Ovary (tissue), 9 donors: ENCODE measurements around the gene FUS. TPM values are rescaled to one million over a fixed set of nuclear protein-coding genes. Genes with fewer than 3 reads are reported as not detected.

Experiments used
- DNase-seq, 5 donors: peaks; one replicate each; pipeline ENCODE4 v3.0.0-alpha.2; 2019 to 2020
- H3K27ac ChIP-seq, 2 donors: fragments of 200-600 bp; one replicate each; pipeline versions ENCODE4 v1.5.1 to v1.8.0; 2019 to 2022
- H3K27me3 ChIP-seq: fragments of 200-600 bp; one replicate; pipeline ENCODE4 v1.8.0; 2022
- H3K36me3 ChIP-seq: fragments of 200-600 bp; sonication (generic); one replicate; pipeline ENCODE4 v1.5.1; 2019
- H3K4me1 ChIP-seq: one replicate; pipeline ENCODE4 v1.8.1; 2013; ENCODE audit warnings: mild to moderate bottlenecking, moderate library complexity; ENCODE audit not compliant: insufficient read depth
- H3K4me3 ChIP-seq: fragments of 200-600 bp; sonication (generic); one replicate; pipeline ENCODE4 v1.5.1; 2017
- H3K9me3 ChIP-seq, 2 donors: fragments of 200-600 bp in 1 of 2; sonication (generic) in 1 of 2; one replicate each; pipeline versions ENCODE4 v1.5.1 to v1.8.1; 2013 to 2019; ENCODE audit warnings: mild to moderate bottlenecking in 1 of 2, moderate library complexity in 1 of 2
- EP300 ChIP-seq: sonication (generic); formaldehyde crosslinking; IDR thresholded peaks from one replicate; pipeline ENCODE4 v1.6.1; 2017; ENCODE audit warnings: antibody characterized with exemption
- POLR2A ChIP-seq: fragments of 450-650 bp; IDR thresholded peaks from one replicate; pipeline ENCODE4 v1.6.1; 2017; ENCODE audit warnings: antibody characterized with exemption, mild to moderate bottlenecking, moderate library complexity
- WGBS, 3 donors: extraction: QIAGEN DNeasy Blood & Tissue Kit in 1 of 3; methylation state at CpG; one replicate each; pipeline versions ENCODE4 v1.1.5 to v1.1.7; 2013 to 2017; 5-methylcytosine and 5-hydroxymethylcytosine counted together
- intact Hi-C, 4 donors: fragments of 100-400 bp; cut with DNase I; formaldehyde crosslinking; loops; one replicate each; pipeline versions ENCODE4 v1.11.0 to v1.15.1; 2022 to 2023
- polyA plus RNA-seq, 2 donors: library from polyadenylated mRNA; stranded (reverse); fragments of 200-250 nt in 1 of 2; fragments of 350-450 nt in 1 of 2; fragmentation: Illumina TruSeq in 1 of 2; extraction: RNeasy Lipid Tissue Mini Kit (QIAGEN cat#74804) in 1 of 2; gene quantifications; one replicate each; pipeline ENCODE4 v1.2.3, GENCODE V29; 2013 to 2014
- total RNA-seq, 7 donors: library from RNA; depleted of rRNA in 2 of 7; stranded (reverse); fragments of >200 nt in 2 of 7; fragmentation: NEBNext Ultra II Directional in 3 of 7; extraction: Animal tissue kit (Norgen Biotek cat#: 25700) in 3 of 7; gene quantifications; one replicate each; pipeline versions ENCODE4 v1.1.0 to v1.2.4, GENCODE V29; 2016 to 2023
- TF ChIP-seq, protein P1 (sequence below), 3 donors: fragments of 450-650 bp in 2 of 3; fragments of 200-600 bp in 1 of 3; IDR thresholded peaks; one replicate each; pipeline versions ENCODE4 v1.5.1 to v1.8.0; 2016 to 2022; ENCODE audit warnings: antibody characterized with exemption in 3 of 3, mild to moderate bottlenecking in 1 of 3
- donor health status: DM: no; HTN: no; CAD: no; lungs with moderate emphysema.
- donor health status: DM: no; HTN: no; CAD: no.
- donor health status: Bipolar disorder and iron deficiency.
- donor health status: DM: yes; HTN: yes; CAD: no.
- donor health status: DM: no; HTN: no; CAD: no.
- donor health status: DM: yes; HTN: yes; CAD: no.

FUS gene
- total and polyA plus RNA-seq, 9 donors: 62.2 to 469 (median 355) TPM

DNA sequence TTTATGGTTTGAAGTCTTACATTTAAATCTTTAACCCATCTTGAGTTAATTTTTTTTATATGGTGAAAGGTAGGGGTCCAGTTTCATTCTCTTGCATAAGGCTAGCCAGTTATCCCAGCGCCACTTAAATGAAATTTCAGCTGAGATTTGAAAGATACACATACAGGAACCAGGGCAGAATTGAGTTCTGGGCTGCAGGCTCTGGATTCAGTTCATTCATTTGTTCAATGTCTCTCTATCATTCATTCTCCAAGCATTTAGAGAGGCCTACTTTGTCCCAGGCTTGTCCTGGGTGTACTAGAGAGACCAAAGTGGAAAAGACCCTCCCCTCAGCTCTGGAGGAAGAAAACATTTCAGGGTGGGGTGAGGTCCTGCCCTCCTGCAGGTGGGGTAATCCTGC, 33.4 kb downstream of the FUS start:
- Histone ChIP-seq H3K36me3 (no peaks in the 10 kb centered on the region), H3K27me3 (no peaks in the 10 kb centered on the region), H3K27ac (no peak overlapping the region), H3K4me1 (peaks cover 14% of the 10 kb centered on the region), H3K9me3 (no peaks in the 10 kb centered on the region), H3K4me3 (no peak overlapping the region)
- 87 to 90% (median 90%) methylated on average over 1 of the region's 1 CpG for WGBS, 3 donors
- TF ChIP-seq POLR2A: no peak
- TF ChIP-seq, protein P1, sequence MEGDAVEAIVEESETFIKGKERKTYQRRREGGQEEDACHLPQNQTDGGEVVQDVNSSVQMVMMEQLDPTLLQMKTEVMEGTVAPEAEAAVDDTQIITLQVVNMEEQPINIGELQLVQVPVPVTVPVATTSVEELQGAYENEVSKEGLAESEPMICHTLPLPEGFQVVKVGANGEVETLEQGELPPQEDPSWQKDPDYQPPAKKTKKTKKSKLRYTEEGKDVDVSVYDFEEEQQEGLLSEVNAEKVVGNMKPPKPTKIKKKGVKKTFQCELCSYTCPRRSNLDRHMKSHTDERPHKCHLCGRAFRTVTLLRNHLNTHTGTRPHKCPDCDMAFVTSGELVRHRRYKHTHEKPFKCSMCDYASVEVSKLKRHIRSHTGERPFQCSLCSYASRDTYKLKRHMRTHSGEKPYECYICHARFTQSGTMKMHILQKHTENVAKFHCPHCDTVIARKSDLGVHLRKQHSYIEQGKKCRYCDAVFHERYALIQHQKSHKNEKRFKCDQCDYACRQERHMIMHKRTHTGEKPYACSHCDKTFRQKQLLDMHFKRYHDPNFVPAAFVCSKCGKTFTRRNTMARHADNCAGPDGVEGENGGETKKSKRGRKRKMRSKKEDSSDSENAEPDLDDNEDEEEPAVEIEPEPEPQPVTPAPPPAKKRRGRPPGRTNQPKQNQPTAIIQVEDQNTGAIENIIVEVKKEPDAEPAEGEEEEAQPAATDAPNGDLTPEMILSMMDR (IDR thresholded peaks at IDR 0.05): no peak
- TF ChIP-seq EP300: no peak
- DNase-seq: no peak
- intact Hi-C loops: loop anchor here in 1 of 4 donors (10.0 kb wide), 1 partner anchor 481 kb away; no protein-coding TSS in a partner anchor

DNA sequence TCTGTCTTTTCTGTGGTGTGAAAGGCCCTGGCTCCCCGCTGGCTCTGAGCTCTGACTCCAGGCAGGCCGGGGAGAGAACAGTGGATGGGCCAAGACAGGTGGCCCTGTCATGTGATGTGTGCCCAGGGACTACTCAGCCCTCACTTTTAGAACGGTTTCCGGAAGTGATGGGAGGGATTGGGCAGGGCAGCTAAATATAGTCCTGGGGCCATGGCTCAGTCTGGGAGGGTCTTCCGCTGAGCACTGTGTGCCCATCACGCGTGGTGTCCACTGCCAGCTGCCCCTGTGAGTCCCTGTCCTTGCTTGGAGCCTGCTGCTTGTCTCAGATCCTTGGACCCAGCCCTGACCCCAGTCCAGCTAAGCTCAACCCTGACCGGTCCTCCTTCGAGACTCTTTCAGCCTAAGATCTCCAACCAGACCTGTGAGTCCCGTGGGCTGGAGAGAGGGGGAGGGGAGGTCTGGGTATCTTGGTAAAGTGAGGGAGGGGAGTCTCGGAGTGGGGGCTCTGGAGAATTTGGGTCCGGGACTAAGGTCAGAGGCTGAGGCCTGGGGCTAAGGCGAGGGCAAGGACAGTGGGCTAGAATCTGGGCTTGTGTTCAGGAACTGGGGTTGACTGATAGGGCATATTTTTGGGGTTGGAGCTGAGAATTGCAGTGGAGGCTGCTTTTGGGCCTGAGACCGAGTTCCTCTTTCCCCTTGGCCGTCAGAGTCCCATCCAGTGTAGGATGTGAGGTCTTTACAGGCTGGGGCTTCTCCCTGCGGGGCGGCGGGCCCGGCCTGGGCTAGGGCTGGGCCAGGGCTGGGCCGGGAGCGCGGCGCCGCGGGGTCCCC, 34.2 kb downstream of the FUS start, which contains the start of gene TRIM72:
Gene TRIM72, plus strand, starts transcription at position 243 of the 831 bp plus-strand sequence. CDS start 620 bp downstream, outside the sequence.
- H3K36me3 ChIP-seq: no peaks in the 10 kb centered on the region
- no peak within 1 kb of the TSS for H3K27ac ChIP-seq
- H3K9me3 ChIP-seq: no peaks in the 10 kb centered on the region
- TF ChIP-seq EP300: no peak
- no peak for TF ChIP-seq POLR2A
- TF ChIP-seq, protein P1 (IDR thresholded peaks at IDR 0.05): no peak
- DNase-seq: no peak
- 73 to 88% (median 75%) methylated on average over 14 to 25 of the region's 25 CpGs for WGBS, 3 donors
- peaks cover 14% of the 10 kb centered on the region for H3K4me1 ChIP-seq
- intact Hi-C loops: loop anchor here in 1 of 4 donors (10.0 kb wide), 1 partner anchor 481 kb away; no protein-coding TSS in a partner anchor
- H3K4me3 ChIP-seq: peak within 1 kb of the TSS; percentile 31
- no peaks in the 10 kb centered on the region for H3K27me3 ChIP-seq

DNA sequence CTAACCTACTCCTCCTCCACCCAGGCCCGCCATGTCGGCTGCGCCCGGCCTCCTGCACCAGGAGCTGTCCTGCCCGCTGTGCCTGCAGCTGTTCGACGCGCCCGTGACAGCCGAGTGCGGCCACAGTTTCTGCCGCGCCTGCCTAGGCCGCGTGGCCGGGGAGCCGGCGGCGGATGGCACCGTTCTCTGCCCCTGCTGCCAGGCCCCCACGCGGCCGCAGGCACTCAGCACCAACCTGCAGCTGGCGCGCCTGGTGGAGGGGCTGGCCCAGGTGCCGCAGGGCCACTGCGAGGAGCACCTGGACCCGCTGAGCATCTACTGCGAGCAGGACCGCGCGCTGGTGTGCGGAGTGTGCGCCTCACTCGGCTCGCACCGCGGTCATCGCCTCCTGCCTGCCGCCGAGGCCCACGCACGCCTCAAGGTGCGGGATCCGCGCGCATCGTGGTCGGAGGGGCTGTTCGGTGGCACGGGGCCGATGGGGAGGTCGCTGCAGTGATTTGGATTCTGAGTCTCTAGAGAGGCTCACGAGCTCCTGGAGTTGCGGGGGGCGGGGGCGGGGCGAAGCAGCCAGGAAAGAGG, 34.9 kb downstream of the FUS start:
- DNase-seq: no peak
- Histone ChIP-seq H3K27ac (no peak overlapping the region), H3K9me3 (no peaks in the 10 kb centered on the region), H3K36me3 (no peaks in the 10 kb centered on the region), H3K27me3 (no peaks in the 10 kb centered on the region), H3K4me3 (peak overlapping the region; percentile 31), H3K4me1 (peaks cover 14% of the 10 kb centered on the region)
- TF ChIP-seq EP300 (no peak), POLR2A (no peak)
- WGBS, 3 donors: 15 to 25% (median 19%) methylated on average over 54 to 58 of the region's 58 CpGs
- intact Hi-C loops: loop anchor here in 1 of 4 donors (10.0 kb wide), 1 partner anchor 480 kb away; no protein-coding TSS in a partner anchor

DNA sequence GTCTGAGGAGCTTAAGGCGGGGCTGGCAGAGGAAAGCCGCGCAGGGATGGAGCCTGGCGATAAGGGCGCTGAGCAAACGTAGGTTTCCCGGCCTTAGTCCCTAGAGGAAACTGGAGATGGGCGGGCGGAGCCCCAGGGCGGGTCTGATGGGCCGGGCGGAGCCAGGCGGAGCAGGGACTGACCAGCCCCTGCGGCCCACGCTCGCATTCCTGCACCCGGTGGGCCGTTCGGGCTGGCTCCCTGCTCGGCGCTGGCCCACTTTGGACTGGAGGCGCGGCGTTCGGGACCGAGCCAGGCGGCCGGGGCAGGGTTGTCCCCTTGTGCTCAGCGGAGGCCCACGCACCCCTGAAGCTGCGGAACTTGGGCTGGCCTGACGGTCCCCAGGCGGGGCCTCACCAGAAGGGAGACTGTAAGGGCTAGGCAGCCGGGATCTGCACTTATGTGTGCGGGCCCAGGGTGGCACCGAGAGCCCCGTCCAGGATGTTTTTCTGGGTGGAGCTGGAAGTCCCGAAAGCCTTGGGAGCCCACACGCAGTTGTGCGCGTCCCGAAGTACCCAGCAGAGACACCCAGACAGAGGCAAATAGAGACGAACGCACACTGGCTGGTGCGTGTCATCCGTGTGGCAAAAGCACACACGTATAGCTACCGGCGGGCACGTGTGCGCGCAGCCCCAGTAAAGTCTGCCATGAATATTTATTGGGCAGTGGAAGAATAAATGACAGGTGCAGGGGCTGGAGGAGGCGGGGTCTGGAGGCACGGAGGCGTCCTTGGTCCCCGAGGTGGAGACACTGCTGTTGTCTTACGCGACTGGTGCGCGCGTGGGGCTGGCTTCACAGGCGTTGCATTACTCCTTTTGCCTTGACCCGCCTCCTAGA, 35.6 kb downstream of the FUS start:
- Histone ChIP-seq H3K27me3 (no peaks in the 10 kb centered on the region), H3K4me3 (peak overlapping the region; percentile 31), H3K9me3 (no peaks in the 10 kb centered on the region), H3K4me1 (peaks cover 14% of the 10 kb centered on the region), H3K27ac (no peak overlapping the region), H3K36me3 (no peaks in the 10 kb centered on the region)
- TF ChIP-seq EP300 (no peak), POLR2A (no peak)
- TF ChIP-seq, protein P1 (IDR thresholded peaks at IDR 0.05): no peak
- intact Hi-C loops: loop anchor here in 1 of 4 donors (10.0 kb wide), 1 partner anchor 479 kb away; no protein-coding TSS in a partner anchor
- DNase-seq: peak in 3 of 5 donors; percentile 21 to 63 (median 44)
- WGBS, 3 donors: 0 to 1% (median 1%) methylated on average over 62 to 63 of the region's 63 CpGs
